Activated CD4-positive, alpha-beta T cell treated with anti-CD3 and anti-CD28 coated beads, Interleukin-2, amount 50 U/mL, for 1 hour (primary cell): ENCODE measurements around the gene STK17A.
A peak's percentile ranks its signal among the peaks of the same experiment; 100 is the strongest.
"Not testable (repeated sequence)": the region's sequence is repeated elsewhere in the genome, so short reads cannot be mapped to it uniquely, and the experiment has no call there.

Experiments used
- DNase-seq: peaks from one replicate; pipeline ENCODE4 v3.0.0-alpha.2; 2020

Gene STK17A

DNA sequence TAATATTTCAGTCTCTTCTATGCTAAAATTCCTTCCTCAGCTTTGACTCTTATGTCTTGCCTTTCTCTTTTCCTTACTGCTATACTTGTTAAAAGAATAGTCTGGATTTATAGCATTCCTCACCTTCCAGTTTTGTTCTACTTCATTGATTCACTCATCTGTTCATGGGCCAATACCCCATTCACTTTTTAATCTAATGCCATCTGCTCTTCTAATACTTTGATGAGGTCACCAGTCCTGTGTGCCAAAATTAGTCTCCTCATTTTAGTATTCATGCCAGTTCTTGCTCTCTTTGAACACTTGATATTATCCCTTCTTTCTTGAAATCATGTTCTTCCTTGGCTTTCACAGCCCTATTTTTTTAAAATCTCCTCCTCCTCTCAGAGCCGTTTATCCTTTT is 19.3 kb downstream of the STK17A start:
- DNase-seq = no peak

DNA sequence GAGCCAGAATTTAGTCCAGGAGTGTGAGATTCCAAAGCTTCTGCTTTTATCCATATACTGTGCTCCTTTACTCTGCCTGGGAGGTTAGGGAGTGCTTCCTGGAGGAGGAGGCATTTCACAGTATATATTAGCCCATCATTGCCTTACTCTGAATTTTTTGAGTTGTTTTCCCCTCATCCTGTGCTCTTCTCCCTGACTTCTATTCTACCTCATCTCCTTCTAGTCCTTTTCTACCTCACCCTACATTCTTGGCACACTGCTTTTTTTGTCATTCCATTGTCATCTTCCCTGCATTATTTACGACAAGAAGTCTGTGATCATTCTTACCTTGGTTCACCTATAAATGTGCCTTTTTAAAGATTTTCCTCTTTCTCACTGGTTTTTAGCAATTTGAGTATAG is 21.3 kb downstream of the STK17A start:
- no peak for DNase-seq

DNA sequence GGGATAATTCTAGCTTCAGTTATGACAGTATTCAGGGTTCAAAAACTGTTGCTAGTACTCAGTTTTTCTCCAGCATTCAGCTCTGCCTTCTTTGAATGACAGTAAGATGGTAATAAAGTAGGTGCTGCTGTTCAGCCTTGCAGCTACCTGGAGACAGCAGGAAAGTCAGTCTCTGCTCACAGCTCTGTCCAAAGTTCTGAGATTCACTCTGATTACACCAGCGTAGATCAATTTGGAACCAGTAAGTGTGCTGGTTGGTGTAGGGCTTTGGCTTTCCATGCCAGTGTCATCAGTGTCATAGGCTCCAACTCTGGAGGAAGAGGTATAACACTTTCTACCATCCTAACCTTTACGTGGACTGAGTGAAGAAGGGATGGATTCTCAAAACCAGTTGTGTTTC is 26.2 kb downstream of the STK17A start:
- no peak for DNase-seq

DNA sequence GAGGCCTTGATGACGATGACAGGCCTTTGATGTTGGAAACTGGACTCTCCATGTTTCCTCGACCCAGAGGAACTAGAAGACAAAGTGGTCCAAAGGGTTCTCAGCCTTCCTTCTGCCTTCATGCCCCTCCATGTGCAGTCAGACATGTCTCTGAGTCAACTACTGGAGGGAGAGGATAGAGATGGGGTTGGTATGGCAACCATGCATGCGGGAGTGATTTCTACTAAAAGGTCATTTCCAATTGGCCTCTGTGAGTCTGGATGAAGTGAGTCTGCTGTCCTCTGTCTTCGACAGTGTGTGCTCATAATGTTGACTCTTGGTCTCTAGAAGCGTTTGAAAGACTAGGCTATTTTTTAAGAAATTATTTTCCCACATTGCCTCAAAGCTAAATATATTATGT is 29.2 kb downstream of the STK17A start:
- DNase-seq = no peak

DNA sequence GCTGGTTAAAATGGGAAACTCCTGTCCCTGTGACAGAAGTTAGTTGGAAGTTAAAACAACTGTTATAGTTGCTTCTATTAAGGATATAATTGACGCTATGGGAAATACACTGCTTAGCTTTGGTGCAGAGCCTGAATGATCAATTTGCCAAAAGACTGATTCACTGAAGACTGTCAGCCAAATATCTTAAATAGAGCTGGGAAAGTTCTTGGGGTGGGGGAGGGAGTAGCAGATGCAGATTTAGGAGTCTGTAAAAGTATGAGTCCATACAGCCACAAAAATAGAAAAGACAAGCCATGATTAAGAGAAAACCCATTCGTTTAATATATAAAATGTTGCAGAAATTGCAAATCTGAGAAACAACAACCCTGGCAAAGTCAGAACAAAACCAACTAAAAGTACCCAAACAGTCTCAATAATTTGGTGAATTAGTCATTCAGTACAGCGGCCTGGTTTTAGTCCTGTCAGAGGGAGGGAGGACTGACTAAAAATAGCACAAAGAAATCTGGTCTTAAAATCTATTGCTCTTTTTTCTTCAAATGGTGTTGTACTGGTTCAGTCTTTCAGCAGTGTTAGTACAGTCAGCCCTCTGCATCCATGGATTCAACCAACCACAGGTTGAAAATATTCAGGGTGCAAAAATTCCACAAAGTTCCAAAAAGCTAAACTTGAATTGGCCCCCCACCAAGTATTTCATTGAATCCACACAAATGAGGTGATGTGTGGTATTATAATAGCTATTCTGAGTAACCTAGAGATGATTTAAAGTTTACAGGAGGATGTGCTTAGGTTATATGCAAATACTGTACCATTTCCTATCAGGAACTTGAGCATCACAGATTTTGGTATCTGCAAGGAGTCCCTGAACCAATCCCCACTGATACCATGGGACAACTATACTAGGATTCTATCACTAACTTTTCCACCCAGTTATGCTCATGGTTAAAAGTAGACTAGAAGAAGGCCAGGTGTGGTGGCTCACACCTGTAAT is 30.0 kb downstream of the STK17A start:
- DNase-seq = no peak

DNA sequence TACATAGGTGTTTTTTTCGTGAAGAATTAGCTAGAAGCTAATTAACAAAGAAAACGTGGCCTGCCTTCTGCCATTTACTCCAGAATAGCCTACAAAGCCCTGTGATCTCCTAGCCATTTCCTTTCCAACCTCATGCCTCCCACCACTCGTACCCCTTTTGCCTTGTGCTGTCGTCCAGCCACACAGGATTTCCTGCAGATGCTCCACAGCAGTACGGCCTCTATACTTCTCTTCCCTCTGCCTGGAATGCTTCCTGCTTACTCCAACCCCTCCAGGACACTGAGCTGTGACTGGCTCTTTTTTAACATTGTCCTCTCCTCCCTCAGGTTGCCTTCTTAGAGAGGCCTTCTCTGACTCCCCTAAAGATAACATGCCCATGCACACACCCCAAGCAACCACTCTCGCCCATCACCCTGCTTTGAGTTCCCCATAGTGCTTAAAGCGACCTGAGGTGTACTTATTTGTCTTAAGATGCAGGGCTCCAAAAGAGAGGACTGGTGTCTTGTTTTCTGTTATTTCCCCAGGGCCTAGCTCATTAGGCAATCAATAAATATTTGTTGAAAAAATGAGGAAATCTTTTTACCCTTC is 32.7 kb downstream of the STK17A start:
- DNase-seq = no peak

DNA sequence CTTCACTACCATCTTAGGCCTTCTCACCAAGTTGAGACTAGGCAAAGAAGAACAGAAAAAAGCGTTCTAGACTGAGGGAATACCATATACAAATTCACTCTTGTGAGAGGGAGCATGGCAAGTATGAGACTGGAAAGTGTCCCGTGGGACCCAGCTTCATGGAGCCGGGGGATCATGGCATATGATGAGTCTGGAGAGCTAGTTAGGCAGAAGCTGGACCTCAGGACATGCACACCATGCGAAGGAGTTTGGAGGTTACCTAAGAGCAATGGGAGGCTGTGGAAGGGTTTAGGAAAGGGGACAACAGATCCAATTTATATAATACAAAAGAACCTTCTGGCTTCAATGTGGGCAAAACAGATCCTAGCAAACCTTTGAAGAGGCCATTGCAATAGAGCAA is 34.1 kb downstream of the STK17A start:
- no peak for DNase-seq

DNA sequence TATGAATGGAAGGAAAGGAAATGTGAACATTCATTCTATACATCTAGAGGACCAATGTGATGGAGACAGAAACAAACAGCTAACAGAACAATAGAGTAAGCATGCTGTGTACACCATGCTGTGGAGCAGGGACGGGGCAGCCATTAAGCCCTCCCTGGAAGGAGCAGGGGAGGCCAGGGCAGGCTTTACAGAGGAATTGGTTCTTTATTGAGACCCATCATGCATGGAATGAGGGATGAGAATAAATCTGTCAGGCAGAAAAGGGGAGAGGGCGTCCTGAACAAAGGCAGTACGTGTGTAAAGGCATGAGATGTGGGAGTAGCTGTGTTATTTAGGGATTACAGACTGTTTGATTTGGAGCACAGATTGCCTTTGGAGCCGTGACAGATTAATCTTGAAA is 35.2 kb downstream of the STK17A start:
- no peak for DNase-seq

DNA sequence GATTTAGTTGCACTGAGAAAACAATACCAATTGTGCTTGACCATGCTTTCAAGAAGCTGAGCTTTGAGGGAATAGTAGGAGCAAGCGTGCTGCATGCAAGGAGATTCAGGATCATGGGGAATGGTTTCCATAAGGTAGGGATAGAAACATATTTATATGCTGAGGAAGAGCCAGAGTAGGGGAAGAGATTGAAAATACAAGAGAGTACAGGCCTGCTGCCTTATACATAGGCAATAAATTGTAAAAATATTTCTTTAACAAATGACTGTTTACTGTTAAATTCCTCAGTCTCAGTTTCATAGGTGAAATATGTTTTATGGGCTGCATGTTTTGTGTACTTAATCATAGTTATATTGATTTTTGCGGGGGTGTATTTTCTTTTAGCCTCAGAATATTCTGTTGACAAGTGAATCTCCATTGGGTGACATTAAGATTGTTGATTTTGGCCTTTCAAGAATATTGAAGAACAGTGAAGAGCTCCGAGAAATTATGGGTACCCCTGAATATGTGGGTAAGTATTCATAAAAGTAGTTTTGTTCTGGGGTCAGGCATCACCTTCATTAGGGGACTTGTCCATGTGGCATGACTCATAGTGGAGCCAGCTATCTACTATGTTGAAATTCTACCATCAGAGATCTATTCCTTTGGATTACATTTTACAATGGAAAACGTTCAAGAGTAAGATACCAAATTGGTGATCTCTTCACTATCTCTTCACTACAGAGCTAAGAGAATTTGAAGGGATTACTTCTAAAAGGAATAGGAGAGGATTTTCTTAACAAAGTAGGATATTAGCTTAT is 36.5 kb downstream of the STK17A start:
- no peak for DNase-seq

DNA sequence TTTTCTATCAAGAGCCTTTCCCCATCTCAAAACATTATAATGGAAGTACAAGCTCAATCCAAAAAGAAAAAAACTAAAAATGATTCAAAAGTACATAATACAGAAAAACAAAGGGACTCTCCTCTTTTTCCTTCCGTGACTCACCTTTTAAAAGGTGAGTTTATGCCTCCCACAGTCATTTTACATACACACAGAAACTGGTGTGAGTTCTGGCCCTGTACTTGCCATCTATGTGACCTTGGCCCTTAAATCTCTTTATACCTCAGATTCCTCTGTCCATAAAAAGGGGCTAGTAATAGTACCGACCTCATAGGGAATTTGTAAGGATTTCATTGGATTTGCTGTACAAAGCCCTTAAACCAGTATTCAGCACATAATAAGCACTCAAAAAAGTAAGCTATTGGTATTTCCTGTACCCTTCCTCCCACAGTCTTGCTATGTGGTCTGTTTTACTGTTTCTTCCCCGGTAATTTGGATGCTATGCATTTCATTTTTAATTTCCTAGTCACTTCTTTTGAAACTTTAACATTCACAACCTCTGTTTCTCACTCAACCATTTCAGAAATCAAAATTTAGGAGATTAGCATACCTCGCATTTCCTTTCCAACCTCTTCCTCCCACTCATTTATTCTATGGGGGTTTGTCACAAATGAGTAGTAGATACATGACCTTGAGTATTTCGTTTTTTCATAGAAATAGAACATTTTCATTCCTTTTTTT is 39.0 kb downstream of the STK17A start:
- no peak for DNase-seq

DNA sequence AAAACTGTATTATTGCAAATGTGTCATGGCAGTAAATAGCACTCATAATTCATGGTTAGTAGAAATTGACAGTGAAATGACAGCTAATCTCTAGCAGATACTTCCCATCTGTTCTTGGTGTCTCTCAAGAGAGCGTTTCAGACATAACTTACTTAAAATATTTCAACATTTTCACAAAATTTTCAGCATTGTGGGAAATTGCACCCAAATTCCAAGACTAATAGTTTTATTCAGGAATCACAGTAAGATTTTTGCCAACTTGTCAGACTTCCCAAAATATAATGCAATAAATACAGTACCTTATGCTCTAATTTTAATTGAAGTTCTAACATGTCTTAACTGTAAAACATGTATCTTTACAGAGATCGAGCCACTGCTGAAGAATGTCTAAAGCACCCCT is 41.2 kb downstream of the STK17A start:
- DNase-seq = no peak

DNA sequence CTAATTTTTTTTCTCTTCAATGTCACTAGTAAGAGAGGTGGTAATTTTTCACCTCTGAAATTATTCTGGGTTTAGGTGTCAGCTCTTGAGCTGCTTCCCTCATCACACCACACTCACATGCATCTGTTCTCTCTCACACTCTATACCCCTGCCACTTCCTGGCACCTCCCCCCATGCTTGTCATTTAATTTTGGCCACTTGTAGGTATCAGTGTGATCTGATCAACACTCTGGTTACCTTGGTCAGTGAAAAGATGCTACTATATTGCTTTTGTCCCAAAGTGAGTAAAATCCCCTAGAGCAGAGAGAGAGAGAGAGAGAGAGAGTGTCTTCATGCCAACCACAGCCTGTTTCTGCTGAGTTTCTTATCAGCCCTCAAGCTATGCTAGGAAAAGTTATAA is 42.5 kb downstream of the STK17A start:
- peak; percentile 29 for DNase-seq

DNA sequence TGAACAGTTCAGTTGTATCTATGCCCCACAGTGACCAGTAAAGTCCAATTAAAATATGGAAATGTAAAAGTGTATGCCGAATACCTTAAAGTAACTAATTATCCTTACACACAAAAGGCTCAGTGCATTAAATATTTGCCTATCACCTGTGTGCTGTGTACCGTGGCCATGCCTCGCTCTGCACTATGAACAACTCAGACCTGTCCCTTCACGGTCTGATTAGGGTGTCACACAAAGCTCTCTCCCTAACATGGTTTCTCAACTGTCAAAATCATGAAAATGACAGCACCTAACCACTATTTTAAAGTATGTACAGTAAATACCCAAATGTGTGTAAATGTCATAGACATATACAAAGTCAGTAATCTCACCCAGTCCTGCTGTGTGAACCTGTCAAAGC is 43.1 kb downstream of the STK17A start:
- DNase-seq = no peak

DNA sequence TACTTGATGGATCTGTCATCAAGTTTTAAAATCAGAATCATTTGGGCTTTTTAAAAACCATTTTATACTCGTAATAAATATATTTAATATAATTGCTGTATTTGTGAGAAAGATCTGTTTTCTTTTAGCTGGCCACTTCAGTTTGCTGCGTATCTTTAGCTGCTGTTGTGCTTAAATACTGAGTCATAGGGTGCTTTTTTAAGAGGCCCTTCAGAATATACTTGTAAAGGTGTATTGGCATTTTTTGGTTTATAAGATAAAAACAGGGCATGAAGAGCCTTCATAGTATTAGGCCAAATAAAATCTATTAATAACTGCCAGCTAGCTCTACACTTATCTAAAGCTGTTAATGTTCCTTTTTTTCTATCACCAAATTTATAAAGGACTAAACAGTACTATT is 43.8 kb downstream of the STK17A start:
- no peak for DNase-seq

DNA sequence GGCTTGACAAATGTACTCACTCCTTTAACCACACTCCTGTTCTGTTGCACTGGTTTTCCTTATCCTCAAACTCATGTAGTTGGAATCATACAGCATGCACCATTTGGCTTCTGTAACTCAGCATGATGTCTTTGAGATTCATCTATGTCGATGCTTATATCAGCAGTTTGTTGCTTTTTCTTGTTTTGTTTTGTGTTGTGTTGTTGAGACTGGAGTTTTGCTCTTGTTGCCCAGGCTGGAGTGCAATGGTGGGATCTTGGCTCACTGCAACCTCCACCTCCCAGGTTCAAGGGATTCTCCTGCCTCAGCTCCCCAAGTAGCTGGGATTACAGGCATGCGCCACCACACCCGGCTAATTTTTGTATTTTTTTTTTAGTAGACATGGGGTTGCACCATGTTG is 44.9 kb downstream of the STK17A start:
- DNase-seq = not testable (repeated sequence)

DNA sequence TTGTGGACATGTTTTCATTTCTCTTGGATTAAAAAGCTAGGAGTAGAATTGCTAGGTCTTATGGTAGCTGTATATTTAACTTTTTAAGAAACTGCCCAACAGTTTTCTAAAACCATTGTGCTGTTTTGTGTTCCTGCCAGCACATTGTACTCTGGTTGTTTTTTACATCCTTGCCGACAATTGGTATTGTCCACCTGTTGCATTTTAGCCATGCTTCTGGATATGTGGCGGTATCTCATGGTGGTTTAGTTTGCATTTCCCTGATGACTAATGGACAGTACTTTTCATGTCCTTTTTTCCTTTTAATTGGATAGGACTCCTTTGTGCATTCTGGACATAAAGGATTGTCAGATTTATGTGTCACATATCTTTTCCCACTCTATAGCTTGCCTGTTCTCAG is 45.5 kb downstream of the STK17A start:
- DNase-seq = no peak

DNA sequence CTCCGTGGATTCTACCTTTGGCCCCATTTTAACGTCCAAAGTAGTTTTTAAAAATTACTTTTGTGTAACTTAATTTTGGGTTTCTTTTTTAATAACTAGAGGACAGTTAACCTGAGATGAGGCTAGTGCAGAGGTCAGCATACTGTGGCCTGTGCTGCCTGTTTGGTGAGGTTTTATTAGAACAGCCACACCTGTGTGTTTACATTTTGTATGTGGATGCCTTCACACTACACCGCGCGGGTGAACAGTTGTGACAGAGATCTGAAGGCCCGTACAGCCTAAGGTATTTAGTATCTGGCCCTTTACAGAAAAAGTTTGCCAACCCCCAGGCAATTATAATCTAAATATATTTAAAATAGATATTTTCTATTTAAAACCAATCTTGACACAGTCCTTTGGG is 46.9 kb downstream of the STK17A start:
- DNase-seq = no peak

DNA sequence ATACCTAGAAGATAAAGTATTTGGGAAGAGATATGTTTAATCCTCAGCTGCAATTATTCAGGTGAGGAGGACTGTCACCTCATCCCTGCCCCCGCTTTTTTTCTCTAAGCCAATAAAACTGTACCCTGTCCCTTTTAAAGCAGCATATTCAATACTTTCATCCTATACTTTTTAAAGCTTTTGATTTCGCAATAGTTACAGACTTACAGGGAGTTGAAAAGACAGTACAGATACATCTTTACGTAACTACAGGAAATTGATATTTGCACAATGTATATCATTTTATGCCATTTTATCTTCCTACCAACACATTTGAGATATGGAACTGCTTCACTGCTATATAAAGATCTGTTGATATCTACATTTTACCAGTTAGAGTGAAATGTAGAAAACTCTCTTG is 47.6 kb downstream of the STK17A start:
- no peak for DNase-seq

DNA sequence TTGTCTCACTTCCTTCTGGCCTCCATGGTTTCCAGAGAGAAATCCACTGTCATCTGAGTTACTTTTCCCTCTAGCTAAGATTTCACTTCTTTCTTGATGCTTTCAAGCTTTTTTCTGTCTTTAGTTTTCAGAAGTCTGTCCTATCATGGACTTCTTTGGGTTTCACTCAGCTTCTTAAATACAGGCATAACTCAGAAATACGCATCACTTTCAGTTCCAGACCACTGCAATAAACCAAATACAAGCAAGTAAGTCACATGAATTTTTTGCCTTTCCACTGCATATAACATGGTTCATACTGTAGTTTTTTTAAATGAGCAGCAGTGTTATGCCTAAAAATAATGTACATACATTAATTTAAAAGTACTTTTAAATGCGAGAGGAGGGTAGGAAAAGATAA is 48.7 kb downstream of the STK17A start:
- DNase-seq = no peak

DNA sequence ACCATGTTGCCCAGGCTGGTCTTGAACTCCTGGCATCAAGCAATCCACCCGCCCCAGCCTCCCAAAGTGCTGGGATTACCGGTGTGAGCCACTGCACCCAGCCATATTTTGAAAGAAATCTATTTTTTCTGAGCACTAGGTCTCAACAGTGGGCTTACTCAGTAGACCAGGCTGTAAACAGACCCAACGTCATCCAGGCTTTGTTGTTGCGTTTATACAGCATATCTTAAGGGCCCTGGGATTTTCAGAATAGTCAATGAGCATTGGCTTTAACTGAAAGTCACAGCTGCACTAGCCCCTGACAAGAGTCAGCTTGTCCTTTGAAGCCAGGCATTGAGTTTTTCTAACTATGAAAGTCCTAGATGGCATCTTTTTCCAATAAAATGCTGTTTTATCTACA is 49.8 kb downstream of the STK17A start:
- DNase-seq = no peak

DNA sequence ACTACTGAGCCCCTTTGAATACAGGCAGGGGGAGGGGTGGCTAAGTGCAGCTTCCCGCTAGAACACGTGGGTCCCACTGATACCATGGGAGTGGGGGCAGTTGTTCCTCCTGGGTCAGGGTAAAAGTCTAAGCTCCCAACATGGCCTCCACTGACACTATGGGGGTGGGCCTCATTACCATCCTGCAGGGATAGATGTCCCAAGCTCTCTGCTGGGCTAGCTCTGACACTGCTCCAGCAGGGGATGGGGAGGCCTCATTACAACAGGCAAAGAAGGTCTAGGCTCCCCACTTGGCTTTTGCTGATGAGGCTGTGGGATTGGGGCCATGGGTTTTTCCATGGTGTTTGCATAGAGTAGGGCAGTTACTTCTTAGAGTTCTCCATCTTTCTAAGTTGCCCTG is 51.5 kb downstream of the STK17A start:
- no peak for DNase-seq

DNA sequence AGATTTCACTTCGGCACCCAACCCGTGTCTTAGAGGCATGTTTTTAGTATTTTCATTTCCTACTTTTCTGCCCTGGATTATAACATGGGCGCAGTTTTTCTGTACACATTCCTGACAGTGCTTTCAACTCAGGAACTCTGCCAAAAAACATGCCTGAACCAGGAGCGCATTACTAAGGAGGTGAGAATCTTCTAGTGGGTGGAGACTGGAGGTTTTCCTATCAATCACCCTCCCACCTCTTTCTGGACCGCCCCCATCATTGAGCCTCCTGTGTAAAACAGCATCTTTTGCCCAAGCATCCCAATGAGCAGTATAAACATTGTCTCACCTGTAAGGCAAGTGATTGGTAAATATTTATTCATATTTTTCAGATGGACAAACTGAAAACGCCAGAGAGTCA is 53.2 kb downstream of the STK17A start:
- DNase-seq = no peak
